ENCODE data around the gene CD53. TPM values are rescaled to one million over a fixed set of nuclear protein-coding genes. Genes with fewer than 3 reads are reported as not detected.

Gene CD53
- total RNA-seq, 1 donor from 2014 or later, result not detected

DNA sequence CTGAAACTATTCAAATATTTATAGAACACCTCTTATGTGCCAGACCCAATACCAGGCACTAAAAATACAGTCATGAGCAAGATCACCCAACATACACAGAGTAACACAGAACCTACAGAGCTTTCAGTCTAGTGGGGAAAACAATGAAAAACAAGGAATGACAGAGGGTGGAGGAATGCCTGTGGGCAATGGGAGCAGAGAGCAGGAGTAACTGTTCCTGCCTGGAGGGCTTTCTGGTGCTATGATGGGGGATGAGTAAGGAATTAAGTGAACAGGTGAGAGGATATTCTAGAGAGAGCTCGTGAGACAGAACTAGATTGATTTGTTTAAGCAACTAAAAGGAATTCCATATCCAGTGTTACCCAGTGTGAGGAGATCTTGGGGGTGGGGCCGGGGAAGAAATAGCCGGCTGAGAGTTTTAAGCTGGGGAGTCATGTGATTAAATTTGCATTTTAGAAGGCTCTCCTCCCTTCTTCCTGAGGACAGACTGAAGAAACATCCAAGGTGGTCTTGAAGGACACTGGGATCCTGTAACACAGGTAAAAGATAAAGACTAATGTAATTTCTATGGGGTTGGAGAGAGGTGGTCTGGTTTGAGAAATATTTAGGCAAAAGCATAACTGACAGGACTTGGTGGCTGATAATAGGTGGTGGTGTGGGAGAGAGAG, 2.1 kb upstream of the CD53 start:
- no peak overlapping the region for H3K4me3 ChIP-seq (ENCODE audit: low read depth, low read length)
- TF ChIP-seq CTCF (conservative IDR thresholded peaks at IDR 0.05; ENCODE audit: low read depth, low read length), result no peak
- DNase-seq (ENCODE audit: low read depth), result no peak

GRCh38 chr1:110872366-110872744, 593 bp upstream of the CD53 start:
- H3K4me3 ChIP-seq (ENCODE audit: low read depth, low read length), result no peak overlapping the region
- no peak for TF ChIP-seq CTCF (conservative IDR thresholded peaks at IDR 0.05; ENCODE audit: low read depth, low read length)
- no peak for DNase-seq (ENCODE audit: low read depth)

DNA sequence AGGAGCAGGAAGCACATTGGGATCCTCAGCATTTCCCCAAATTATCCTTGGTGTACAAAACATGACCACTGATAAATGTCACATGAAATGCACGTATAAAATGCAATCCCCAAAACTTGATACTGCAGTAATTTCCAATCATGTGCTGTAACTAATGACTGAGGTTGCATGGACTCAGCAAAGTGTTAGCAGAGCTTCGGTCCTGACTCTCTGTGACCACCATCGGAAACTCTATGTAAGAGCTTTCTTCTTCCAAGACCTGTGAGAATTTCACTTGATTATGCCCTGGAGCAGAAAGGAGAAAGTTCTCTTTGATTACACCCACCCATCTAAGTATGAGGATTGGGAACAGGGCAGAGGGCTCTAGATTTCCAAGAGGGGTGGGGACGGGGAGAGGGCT, 908 bp downstream of the CD53 start:
- DNase-seq (ENCODE audit: low read depth), result no peak
- no peak for TF ChIP-seq CTCF (conservative IDR thresholded peaks at IDR 0.05; ENCODE audit: low read depth, low read length)
- no peak overlapping the region for H3K4me3 ChIP-seq (ENCODE audit: low read depth, low read length)

DNA sequence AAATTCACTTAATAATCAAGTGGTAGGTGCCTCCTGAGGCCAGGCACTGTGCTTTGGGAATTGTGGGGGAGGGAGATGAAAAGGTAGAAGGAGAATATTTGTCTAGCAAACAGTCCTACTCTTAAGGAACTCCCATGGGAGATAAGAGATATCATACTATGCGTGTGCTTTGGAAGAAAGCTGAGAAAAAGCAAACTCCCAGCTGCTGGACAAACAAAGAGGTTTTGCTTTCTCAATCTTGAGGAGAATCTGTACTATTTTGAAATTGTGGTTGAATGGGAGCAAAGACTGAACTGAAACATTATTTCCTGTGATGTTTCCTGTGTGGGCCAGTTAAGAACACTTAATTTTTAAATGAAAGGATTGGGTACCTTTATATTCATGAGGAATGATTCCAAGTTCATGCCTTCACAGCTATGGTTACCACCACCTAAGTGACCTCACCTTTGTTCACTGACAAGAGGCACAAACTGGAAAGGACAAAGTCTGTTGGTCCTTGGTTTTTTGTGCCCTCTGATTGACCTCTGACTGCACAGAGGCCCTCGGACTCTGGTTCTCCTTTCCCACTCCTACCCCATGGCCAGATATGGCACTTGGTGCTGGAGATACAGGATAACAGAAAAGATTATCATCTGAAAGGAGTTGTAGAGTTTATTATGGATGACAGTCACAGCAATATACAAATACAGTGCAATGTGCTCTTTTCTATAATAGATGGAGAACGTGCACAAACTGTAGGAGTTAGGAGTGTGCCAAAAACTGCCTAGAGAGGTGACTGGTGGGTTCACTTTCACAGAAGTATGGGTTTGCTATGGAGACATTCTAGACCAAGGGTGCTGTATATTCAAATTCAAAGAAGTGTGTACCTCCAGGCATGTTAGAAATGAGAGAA, 1.6 kb downstream of the CD53 start:
- DNase-seq (ENCODE audit: low read depth), result no peak
- H3K4me3 ChIP-seq (ENCODE audit: low read depth, low read length), result no peak overlapping the region
- TF ChIP-seq CTCF (conservative IDR thresholded peaks at IDR 0.05; ENCODE audit: low read depth, low read length), result no peak

GRCh38 chr1:110875216-110875731, 2.3 kb downstream of the CD53 start:
- no peak for TF ChIP-seq CTCF (conservative IDR thresholded peaks at IDR 0.05; ENCODE audit: low read depth, low read length)
- no peak for DNase-seq (ENCODE audit: low read depth)

GRCh38 chr1:110876748-110877341, 3.9 kb downstream of the CD53 start:
- H3K4me3 ChIP-seq (ENCODE audit: low read depth, low read length), result no peak overlapping the region
- TF ChIP-seq CTCF (conservative IDR thresholded peaks at IDR 0.05; ENCODE audit: low read depth, low read length), result no peak
- no peak for DNase-seq (ENCODE audit: low read depth)

More at GRCh38 chr1:110875216-110875731, 2.3 kb downstream of the CD53 start:
- H3K4me3 ChIP-seq (ENCODE audit: low read depth, low read length), result no peak overlapping the region
